ENCODE measurements around the gene PDCD5. TPM values are rescaled to one million over a fixed set of nuclear protein-coding genes. Genes with fewer than 3 reads are reported as not detected.
A peak's percentile ranks its signal among the peaks of the same experiment; 100 is the strongest.
"Not testable (repeated sequence)": the region's sequence is repeated elsewhere in the genome, so short reads cannot be mapped to it uniquely, and the experiment has no call there.

The PDCD5 gene
- 102 TPM for polyA plus RNA-seq (2013, experiment 1 of 2)
- polyA plus RNA-seq (2013, experiment 2 of 2) = 160 TPM

- peaks cover 39% of the 10 kb centered on the region for H3K36me3 ChIP-seq (ENCODE audit: control insufficient read depth, insufficient read depth, low read length)
- no peaks in the 10 kb centered on the region for H3K9me3 ChIP-seq (ENCODE audit: control insufficient read depth, low read length)
- peaks cover 5% of the 10 kb centered on the region for H3K4me1 ChIP-seq (ENCODE audit: control insufficient read depth, insufficient read depth, low read length, poor library complexity, severe bottlenecking)
- peak within 1 kb of the TSS; percentile 54 for H3K27ac ChIP-seq (ENCODE audit: low read depth, low read length, severe bottlenecking)
- H3K4me3 ChIP-seq (ENCODE audit: extremely low read depth, insufficient read depth, low read length, poor library complexity, severe bottlenecking) = peak within 1 kb of the TSS; percentile 82
- 0% methylated on average over 62 to 64 of the region's 81 CpGs for WGBS, 2 experiments (ENCODE audit: insufficient coverage in 2 of 2)
Measured at GRCh38 chr19:32580901-32581704, at the start of gene PDCD5. Gene PDCD5 (plus strand): TSS chr19:32581190. CDS start chr19:32581262, 72 bp downstream.

DNA sequence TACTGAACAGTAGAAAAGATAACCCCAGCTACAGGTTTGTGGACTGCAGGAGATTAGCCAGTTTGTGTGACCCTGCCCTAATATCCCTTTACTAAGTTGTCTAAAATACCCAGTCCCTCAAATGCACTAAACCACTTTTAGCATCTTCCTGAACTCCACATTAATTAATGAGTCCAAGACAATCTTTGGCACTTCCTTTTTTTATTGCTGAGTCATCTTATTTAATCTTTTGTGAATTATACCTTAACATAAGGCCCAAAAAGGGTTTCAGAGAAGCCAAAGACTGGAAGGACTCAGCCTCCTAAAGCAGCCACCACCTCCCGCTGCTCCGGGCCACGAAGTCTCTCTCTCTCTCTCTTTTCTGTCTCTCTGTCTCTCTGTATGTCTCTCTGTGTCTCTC is 48.8 kb upstream of the PDCD5 start:
- Histone ChIP-seq H3K4me1 (ENCODE audit: control insufficient read depth, insufficient read depth, low read length, poor library complexity, severe bottlenecking) (no peaks in the 10 kb centered on the region), H3K27ac (ENCODE audit: low read depth, low read length, severe bottlenecking) (no peak overlapping the region), H3K4me3 (ENCODE audit: extremely low read depth, insufficient read depth, low read length, poor library complexity, severe bottlenecking) (no peak overlapping the region), H3K9me3 (ENCODE audit: control insufficient read depth, low read length) (peaks cover 8% of the 10 kb centered on the region), H3K36me3 (ENCODE audit: control insufficient read depth, insufficient read depth, low read length) (no peaks in the 10 kb centered on the region)
- WGBS, 2 experiments (ENCODE audit: insufficient coverage in 2 of 2) = 85 to 93% methylated on average over 3 of the region's 3 CpGs

GRCh38 chr19:32537580-32537979 is 43.4 kb upstream of the PDCD5 start:
- Histone ChIP-seq H3K36me3 (ENCODE audit: control insufficient read depth, insufficient read depth, low read length) (no peaks in the 10 kb centered on the region), H3K4me1 (ENCODE audit: control insufficient read depth, insufficient read depth, low read length, poor library complexity, severe bottlenecking) (no peaks in the 10 kb centered on the region), H3K9me3 (ENCODE audit: control insufficient read depth, low read length) (no peaks in the 10 kb centered on the region), H3K4me3 (ENCODE audit: extremely low read depth, insufficient read depth, low read length, poor library complexity, severe bottlenecking) (no peak overlapping the region), H3K27ac (ENCODE audit: low read depth, low read length, severe bottlenecking) (no peak overlapping the region)
- 74 to 91% methylated on average over 4 to 5 of the region's 5 CpGs for WGBS, 2 experiments (ENCODE audit: insufficient coverage in 2 of 2)

DNA sequence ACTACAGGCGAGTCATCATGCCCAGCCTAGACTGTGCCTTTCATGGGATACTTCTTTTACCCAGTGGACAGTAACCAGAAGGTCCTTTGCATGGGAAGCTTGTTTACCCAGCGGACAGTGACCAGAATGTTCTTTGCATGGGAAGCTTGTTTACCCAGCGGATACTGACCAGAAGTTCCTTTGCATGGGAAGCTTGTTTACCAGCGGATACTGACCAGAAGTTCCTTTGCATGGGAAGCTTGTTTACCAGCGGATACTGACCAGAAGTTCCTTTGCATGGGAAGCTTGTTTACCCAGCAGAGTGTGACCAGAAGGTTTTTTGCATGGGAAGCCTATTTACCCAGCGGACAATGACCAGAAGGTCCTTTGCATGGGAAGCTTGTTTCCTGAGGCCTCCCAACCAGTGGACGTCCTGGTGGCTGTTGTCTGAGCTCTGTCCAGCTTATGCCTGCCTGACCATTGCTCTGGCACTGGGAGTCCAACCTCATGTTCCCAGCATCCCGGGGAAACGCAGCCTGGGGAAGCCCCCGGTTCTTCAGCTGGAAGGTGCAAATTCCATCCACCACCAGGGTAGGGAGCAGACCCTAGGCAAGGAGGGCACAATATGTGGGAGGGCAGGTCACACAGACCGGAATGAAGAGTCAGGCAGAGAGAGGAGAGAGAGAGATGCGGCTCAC is 41.6 kb upstream of the PDCD5 start:
- Histone ChIP-seq H3K9me3 (ENCODE audit: control insufficient read depth, low read length) (no peaks in the 10 kb centered on the region), H3K36me3 (ENCODE audit: control insufficient read depth, insufficient read depth, low read length) (no peaks in the 10 kb centered on the region), H3K4me1 (ENCODE audit: control insufficient read depth, insufficient read depth, low read length, poor library complexity, severe bottlenecking) (no peaks in the 10 kb centered on the region), H3K27ac (ENCODE audit: low read depth, low read length, severe bottlenecking) (no peak overlapping the region), H3K4me3 (ENCODE audit: extremely low read depth, insufficient read depth, low read length, poor library complexity, severe bottlenecking) (no peak overlapping the region)
- 83 to 84% methylated on average over 10 to 12 of the region's 12 CpGs for WGBS, 2 experiments (ENCODE audit: insufficient coverage in 2 of 2)

DNA sequence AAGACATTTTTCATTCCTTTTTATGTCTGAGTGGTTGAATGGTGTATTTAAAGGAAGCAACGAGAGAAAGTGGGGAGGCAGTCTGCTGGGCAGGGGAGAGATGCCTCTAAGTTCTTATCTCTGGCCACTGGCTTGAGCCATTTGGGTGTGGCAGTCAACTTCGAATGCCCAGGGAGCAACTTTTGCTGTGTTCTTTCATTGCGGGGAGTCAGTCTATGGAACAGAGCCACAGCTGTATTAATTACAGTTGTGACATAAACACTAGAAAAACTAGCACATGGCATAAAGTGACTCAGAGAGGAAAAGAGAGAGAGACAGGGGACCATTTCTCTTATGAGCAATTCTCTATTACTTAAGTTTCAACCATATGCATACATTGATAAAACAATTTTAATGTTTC is 40.4 kb upstream of the PDCD5 start:
- WGBS, 2 experiments (ENCODE audit: insufficient coverage in 2 of 2) = 92 to 94% methylated on average over 2 of the region's 3 CpGs
- no peaks in the 10 kb centered on the region for H3K36me3 ChIP-seq (ENCODE audit: control insufficient read depth, insufficient read depth, low read length)
- no peak overlapping the region for H3K27ac ChIP-seq (ENCODE audit: low read depth, low read length, severe bottlenecking)
- H3K9me3 ChIP-seq (ENCODE audit: control insufficient read depth, low read length) = no peaks in the 10 kb centered on the region
- H3K4me1 ChIP-seq (ENCODE audit: control insufficient read depth, insufficient read depth, low read length, poor library complexity, severe bottlenecking) = no peaks in the 10 kb centered on the region
- no peak overlapping the region for H3K4me3 ChIP-seq (ENCODE audit: extremely low read depth, insufficient read depth, low read length, poor library complexity, severe bottlenecking)

GRCh38 chr19:32541376-32541775 is 39.6 kb upstream of the PDCD5 start:
- H3K4me3 ChIP-seq (ENCODE audit: extremely low read depth, insufficient read depth, low read length, poor library complexity, severe bottlenecking); H3K27ac ChIP-seq (ENCODE audit: low read depth, low read length, severe bottlenecking); H3K9me3 ChIP-seq (ENCODE audit: control insufficient read depth, low read length); H3K36me3 ChIP-seq (ENCODE audit: control insufficient read depth, insufficient read depth, low read length); H3K4me1 ChIP-seq (ENCODE audit: control insufficient read depth, insufficient read depth, low read length, poor library complexity, severe bottlenecking): not testable (repeated sequence)
- 85 to 86% methylated on average over 1 to 3 of the region's 5 CpGs for WGBS, 2 experiments (ENCODE audit: insufficient coverage in 2 of 2)

- WGBS, 2 experiments (ENCODE audit: insufficient coverage in 2 of 2) = 76 to 80% methylated on average over 6 to 7 of the region's 8 CpGs
- Histone ChIP-seq H3K9me3 (ENCODE audit: control insufficient read depth, low read length) (no peaks in the 10 kb centered on the region), H3K4me3 (ENCODE audit: extremely low read depth, insufficient read depth, low read length, poor library complexity, severe bottlenecking) (no peak overlapping the region), H3K4me1 (ENCODE audit: control insufficient read depth, insufficient read depth, low read length, poor library complexity, severe bottlenecking) (no peaks in the 10 kb centered on the region), H3K27ac (ENCODE audit: low read depth, low read length, severe bottlenecking) (no peak overlapping the region), H3K36me3 (ENCODE audit: control insufficient read depth, insufficient read depth, low read length) (no peaks in the 10 kb centered on the region)
Measured at GRCh38 chr19:32542477-32543108, 38.4 kb upstream of the PDCD5 start.

GRCh38 chr19:32543115-32543900 is 37.7 kb upstream of the PDCD5 start:
- Histone ChIP-seq H3K9me3 (ENCODE audit: control insufficient read depth, low read length) (no peaks in the 10 kb centered on the region), H3K4me3 (ENCODE audit: extremely low read depth, insufficient read depth, low read length, poor library complexity, severe bottlenecking) (no peak overlapping the region), H3K4me1 (ENCODE audit: control insufficient read depth, insufficient read depth, low read length, poor library complexity, severe bottlenecking) (no peaks in the 10 kb centered on the region), H3K36me3 (ENCODE audit: control insufficient read depth, insufficient read depth, low read length) (no peaks in the 10 kb centered on the region), H3K27ac (ENCODE audit: low read depth, low read length, severe bottlenecking) (no peak overlapping the region)
- WGBS, 2 experiments (ENCODE audit: insufficient coverage in 2 of 2) = 85 to 87% methylated on average over 7 to 9 of the region's 11 CpGs

- Histone ChIP-seq H3K27ac (ENCODE audit: low read depth, low read length, severe bottlenecking) (no peak overlapping the region), H3K36me3 (ENCODE audit: control insufficient read depth, insufficient read depth, low read length) (no peaks in the 10 kb centered on the region), H3K9me3 (ENCODE audit: control insufficient read depth, low read length) (no peaks in the 10 kb centered on the region), H3K4me1 (ENCODE audit: control insufficient read depth, insufficient read depth, low read length, poor library complexity, severe bottlenecking) (no peaks in the 10 kb centered on the region), H3K4me3 (ENCODE audit: extremely low read depth, insufficient read depth, low read length, poor library complexity, severe bottlenecking) (no peak overlapping the region)
- 89 to 95% methylated on average over 3 to 4 of the region's 7 CpGs for WGBS, 2 experiments (ENCODE audit: insufficient coverage in 2 of 2)
Measured at GRCh38 chr19:32544917-32545316, 36.1 kb upstream of the PDCD5 start.

- H3K4me1 ChIP-seq (ENCODE audit: control insufficient read depth, insufficient read depth, low read length, poor library complexity, severe bottlenecking) = no peaks in the 10 kb centered on the region
- no peaks in the 10 kb centered on the region for H3K36me3 ChIP-seq (ENCODE audit: control insufficient read depth, insufficient read depth, low read length)
- WGBS, 2 experiments (ENCODE audit: insufficient coverage in 2 of 2) = 77 to 90% methylated on average over 2 to 4 of the region's 5 CpGs
- H3K9me3 ChIP-seq (ENCODE audit: control insufficient read depth, low read length) = no peaks in the 10 kb centered on the region
- H3K27ac ChIP-seq (ENCODE audit: low read depth, low read length, severe bottlenecking) = no peak overlapping the region
- no peak overlapping the region for H3K4me3 ChIP-seq (ENCODE audit: extremely low read depth, insufficient read depth, low read length, poor library complexity, severe bottlenecking)
Measured at GRCh38 chr19:32550666-32551065, 30.3 kb upstream of the PDCD5 start.

Measured in mesodermal cell (in vitro differentiated cells).